IPS-NIHi7 (cell line): ENCODE measurements around the gene ZAP70.

ENCODE experiments used
- DNase-seq: peaks from one replicate; pipeline ENCODE4 v3.0.0; 2012; ENCODE audit warnings: mixed read lengths; ENCODE audit errors: extremely low spot score

The ZAP70 gene

DNA sequence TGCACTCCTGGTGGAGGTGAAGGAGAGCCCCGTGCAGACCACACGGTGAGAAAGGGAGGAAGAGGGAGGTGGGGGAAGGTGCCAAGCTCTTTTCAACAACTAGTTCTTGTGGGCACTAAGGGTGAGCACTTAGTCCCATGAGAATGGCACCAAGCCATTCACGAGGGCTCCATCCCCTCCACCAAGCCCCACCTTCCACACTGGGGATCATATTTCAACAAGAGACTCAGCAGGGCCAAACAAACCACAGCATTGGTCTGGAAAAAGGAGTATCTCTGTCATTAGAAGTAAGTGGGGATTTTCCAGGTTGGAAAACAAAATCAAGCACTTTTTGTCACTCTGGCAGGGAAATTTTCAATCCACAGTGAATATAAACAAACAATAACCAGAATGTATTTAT is 38.4 kb downstream of the ZAP70 start:
- DNase-seq: no peak

DNA sequence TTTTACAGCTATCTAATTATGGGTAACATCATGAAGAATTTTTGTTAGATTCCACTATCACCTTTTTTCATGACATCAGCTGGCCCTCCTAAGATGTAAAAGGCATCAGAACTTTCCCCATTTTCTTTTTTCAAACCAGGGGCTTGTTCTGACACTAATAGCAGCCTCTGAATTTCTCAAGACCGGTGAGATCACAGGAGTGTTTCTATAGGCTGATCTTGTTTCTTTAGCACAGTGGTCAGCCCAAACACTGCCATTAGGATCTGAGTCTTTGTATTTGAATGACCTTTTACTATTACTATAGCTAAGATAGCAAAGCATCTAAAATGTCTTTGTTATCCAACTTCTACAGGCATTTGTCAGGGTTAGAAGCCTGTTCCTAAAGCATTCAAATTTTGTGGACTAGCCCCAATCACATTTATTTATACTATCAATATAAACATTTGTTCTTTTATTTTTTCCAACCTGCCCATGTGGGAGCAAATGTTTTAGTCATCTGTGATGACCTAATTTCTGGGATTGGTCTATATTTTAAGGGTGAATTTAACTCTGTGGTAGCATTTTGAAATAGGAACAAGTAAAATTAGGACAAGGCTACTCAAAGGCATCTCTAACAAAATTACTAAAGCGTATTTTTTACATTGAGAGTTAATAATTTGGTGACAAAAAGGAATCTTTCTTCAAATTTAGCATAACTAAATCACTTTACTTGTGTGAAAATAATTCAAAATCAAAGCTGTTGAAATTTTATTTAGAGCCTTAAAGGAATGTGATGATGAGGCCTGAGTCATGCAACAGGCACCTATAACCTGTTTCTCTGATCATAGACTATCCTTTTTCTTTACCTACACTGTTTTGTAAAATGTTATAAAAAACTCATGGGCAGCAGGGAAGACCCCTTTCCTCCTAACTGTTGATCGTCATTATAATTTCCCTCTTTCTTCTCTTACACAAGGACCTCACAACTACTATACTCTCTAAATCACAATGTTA is 39.3 kb downstream of the ZAP70 start:
- no peak for DNase-seq

DNA sequence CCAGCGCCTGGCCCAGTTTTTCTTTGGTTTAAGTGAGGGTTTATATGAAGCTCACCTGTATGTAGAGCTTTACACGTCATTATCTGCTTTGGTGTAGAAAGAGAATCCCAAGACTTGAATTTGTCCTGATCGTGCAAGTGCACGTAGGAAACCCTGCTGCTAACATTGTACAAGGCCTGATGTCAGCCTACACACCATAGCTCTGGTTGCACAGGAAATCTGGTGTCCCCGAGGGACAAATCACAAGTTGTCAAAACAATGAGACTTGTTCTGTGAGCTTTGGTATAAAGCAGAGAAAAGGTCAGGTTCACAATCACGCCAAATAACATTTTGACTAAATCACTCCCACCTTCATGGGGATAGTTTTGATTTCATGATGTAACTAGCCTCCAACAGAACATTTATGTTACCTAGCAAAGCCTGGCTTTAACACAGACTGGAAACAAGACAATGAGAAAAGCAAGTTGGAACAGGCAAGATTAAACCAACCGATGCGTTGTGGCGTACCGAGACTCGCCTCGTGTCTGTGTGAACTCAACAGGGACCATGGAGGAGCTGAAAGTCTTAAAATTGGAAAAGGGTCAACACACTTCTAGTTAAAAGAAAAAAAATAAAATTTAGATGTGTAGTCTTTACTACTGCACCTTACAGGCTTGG is 41.4 kb downstream of the ZAP70 start:
- no peak for DNase-seq

DNA sequence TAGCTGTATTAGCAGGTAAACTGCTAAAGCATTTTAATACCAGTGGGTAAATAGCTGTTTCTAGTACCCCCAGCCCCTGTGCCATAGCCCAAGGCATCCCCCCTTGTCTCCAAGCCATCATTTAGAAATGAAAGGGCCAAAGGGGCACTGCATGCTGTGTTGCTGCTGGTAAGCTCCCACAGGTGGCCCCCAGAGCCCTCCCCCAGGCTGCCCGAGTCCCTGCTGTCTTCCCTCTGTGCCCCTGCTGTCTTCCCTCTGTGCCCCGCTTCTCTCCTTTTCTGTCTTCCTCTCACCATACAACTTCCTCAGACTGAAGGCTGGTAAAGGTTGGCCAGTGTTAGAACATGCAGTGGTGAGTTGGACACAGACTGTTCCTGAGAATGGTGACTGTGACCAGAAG is 42.1 kb downstream of the ZAP70 start:
- no peak for DNase-seq

DNA sequence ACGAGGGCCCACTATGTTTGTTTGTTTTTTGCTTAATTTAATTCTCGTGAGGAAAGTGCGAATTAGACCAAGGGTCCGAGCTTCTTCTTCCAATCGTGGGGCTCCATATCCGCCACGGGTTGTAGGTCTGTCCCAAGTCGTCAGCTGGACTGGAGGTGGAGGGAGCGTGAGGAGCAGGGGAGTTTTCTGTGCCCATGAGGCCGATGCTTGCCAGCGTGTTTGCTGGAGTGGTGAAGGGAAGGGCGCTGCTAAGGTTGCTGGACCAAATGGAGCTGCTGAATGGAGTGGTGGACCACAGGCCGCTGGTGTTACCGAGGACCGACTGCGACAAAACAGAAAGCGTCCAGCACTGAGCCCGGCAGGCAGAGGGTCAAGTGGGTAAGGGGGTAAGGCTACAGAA is 43.7 kb downstream of the ZAP70 start:
- DNase-seq: no peak

DNA sequence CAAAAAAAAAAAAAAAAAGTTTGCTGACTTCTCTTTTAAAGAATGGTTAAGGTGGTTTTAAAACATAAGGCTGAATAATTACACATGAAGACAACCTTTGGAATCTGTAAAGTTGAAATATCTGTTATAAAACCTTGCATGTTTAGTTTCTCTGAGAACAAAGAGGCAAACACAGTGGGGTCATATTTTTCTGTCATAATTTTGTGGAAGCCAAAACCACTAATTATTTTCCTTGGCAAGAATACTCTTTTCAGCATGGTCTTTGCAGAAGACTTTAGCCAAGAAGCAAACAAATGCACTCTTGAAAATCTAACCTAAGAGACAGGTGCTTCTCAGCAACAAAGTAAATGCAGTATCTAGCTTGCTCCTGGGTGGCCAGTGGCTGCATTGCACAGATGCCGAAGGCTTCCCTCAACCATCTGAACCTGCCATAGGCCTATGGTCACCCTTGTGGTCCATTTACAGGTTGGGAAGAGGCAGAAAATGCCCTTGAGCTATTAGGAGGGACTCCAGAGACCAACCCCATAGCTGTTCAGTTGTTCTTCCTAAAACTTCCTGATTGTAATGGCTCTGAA is 44.8 kb downstream of the ZAP70 start:
- DNase-seq: no peak

DNA sequence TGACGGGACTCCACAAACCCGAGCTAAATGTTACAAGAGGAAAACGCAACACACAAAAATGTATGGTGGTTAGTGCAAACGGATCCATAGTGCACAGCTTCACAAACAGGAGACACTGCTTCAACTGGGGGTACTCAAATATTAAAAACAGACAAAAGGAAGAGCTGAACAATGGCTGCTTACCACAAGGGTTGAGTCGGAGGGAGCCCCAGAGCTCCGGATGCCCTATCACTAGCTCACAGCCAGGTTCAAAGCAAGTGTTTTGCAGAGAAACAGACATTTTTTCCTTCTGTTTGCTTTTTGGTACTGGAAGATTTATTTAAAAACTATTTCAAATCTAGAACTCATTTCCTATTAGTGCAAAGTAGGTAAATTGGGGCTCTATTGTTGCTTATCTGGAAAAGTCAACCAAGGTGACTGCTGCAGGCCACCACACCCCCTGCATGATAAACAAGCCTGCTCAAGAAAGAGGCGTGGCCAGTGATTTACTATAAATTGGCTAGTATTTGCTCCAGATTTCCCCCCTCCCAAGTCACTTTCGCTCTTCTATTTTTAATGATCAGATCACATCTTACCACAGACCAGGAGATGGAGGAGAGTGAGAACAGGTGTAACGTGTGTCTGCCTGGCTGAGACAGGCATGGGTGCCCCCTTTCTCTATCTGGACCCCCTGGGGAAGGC is 46.5 kb downstream of the ZAP70 start:
- no peak for DNase-seq

DNA sequence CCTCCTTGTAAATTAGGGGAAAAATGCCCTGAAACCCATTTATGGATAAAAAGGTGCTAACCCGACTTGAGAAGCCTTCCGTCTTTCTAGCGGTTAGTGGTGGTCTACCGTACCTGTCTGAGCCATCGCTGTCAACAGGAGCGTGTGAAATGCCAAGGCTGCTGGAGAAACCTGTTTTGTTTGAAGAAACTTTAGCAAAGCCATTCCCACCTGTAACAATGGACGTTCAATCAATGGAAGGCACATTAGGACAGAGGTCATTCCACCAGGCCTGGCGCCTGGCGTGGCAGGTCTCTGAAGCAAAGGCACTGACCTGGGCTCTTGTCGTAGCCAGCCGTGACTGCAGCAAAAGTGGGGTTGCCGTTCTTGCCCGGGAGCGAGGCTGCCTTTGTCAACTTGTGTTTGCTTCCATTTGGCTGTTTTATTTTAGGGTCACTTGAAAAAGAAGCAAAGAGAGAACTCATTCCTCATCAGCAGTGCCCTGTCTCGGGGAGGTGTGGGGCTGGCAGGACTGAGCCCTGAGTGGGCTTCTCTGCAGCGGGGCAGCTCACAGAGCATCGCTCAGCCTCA is 47.2 kb downstream of the ZAP70 start:
- no peak for DNase-seq

DNA sequence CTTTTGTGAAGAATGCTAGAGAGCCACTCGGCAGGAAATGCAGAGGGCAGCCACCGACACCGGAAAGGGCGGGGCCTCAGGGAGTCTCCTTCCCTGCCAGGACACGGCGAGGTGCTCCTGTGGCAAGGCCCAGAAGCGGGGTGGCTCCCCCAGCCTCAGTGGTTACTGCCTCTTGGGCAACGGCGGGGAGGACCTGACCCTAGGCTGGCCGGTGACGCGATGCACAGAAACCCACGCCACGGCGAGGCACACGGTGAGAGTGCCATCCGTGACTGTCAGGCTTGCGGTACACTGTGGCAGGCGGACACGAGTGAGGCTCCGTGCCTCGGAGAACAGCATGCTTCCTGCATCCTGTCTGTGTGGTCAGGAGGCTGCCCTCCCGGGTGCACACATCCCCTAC is 47.8 kb downstream of the ZAP70 start:
- no peak for DNase-seq

DNA sequence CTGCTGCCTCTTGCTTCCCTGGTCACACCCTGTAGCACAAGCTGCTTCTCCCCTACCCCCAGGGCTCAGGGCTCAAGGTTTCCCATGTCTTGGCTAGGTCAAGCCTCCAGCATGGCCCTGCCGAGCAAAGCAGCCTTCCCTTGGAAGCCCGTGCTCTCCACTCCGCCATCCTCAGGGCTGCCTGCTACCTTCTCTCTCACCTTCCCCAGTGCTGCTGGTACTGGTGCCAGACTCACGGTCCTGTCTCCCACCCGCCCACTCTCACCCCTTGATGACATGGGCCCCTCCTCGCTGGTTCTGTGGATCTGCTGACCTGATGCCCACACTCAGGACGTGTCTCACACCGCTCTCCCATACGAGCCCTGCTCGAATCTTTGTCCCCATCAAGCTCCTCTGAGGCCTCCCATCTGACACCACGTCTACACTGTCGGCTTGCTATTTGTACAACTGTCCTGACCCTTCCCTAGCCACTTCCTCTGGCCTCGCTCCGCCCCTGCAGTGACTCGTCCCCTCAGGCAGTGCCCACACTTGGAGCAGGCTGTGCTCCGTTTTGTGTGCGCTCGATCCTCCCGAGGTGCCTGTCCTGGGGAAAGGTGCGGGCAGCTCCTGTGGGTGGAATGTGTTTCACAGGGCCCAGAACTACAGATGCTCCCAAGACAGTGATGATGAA is 49.9 kb downstream of the ZAP70 start:
- DNase-seq: no peak

DNA sequence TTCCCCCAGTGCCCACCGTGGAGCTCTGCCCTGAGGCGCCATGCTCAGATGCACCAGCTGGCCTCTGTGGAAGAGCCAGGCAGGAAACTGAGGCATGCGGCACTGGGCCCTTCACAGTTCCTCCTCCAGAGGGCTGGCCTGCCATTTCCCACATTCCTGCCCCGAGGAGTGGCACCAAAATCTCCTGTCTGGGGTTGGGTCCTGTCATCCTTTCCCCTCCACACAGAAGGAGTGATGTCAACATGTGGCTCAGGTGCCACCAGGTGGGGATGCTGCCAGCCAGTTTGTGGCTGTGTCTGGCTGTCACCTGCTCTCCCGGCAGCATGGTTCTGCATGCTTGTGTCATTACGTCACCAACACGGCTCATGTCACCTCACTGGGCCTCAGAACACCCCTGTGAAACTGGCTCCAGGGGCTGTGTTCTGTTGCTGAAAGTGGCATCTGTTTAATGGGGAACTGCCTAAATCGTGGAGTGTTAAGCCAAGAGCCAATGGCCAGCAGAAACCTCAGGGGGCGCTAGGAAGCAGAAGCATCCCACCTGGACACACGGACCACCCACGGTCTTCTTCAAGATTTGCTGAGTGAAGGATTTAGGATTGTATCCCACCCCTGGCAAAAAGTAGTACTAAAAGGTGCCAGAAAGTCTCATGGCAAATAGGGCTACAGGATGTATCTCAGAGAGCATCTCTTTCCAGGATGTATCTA is 51.3 kb downstream of the ZAP70 start:
- no peak for DNase-seq

DNA sequence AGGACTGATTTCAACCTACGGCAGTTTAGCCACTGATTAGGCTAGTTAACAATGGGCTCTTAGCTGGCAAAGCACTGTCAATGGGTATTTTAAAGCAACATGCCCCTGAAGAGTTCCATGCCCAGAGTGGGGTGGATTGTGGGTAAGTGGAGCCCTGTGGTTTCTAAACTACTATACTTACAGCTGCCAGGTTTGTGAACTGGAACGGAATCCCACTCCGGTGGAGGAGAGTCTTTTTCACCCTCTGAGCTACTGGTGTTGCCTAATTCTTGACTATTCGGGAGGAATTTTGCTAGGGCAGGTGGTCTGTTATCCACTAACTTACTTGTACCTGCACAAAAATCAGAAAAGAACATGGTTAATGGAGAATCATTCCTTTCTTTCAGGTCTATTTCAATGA is 52.6 kb downstream of the ZAP70 start:
- DNase-seq: no peak

DNA sequence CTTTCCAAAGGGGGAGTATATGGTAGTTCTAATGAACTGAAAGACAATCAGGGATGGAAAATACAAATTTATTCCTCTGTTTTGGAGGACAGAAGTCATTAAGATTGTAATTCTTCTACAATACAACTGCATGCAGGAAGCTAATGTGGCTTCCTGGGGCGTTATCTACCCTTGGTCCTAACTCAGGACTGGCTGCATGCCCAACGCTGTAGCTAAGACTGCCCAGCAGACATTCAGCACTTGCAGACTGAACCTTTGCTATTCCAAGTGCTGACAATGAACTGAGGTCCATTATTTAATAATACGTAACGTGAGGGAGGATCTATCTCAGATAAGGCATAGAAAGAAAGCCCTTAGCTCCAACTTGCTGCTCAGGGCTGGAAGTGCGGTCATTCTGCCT is 53.2 kb downstream of the ZAP70 start:
- DNase-seq: no peak

DNA sequence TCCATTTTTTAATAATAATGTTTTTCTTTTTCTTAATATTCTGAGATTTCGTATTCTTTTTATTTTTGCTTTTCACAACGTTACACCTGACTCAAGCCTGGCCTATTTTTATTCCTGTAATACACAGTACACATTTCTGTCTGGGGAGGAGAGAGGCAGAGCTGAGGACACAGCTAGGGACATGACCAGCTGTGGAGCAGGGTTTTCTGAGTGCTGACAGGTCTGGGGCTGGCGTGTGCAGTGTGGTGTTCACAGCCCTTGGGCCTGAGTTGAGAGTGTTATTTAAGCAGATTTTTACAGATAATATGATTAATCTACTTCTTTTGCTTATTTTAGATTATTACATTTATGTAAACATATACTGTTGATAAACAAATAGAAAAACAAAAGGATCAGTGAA is 55.9 kb downstream of the ZAP70 start:
- DNase-seq: no peak

DNA sequence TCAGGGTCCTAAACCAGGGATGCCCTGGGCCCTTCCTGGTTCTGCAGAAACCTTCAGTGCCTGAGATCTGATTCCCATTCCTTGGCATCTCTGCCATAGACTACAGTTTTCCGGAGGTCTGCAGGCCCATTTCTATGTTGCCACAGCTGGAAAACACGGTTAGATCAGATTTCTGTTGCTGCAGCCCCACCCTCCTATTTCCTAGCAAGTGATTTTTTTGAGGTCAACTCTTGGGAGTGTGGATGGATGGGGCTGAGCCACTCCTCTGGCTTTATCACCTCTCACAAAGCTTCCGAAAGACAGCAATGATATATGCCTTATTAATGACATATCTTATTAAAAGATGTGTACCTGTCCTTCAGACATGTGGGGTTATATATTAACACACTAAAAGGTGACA is 56.3 kb downstream of the ZAP70 start:
- no peak for DNase-seq

DNA sequence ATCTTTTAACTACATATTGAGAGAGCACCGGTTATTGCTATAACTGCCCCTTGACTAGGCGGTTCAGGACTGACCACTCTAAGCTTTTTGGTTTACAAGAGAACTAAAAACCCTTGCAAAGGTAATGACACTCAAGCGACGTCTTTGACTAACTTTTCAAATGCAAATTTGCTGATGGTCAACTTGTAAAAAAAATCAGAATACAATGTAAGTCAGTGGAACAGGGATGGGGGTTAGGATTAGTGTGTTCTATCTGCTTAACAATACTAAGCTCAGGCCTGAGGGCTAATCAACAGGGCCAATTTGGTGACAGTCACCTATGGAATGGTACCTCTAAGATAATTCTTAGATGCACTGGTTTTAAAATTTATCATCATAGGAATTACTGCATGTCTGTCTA is 57.1 kb downstream of the ZAP70 start:
- DNase-seq: no peak

DNA sequence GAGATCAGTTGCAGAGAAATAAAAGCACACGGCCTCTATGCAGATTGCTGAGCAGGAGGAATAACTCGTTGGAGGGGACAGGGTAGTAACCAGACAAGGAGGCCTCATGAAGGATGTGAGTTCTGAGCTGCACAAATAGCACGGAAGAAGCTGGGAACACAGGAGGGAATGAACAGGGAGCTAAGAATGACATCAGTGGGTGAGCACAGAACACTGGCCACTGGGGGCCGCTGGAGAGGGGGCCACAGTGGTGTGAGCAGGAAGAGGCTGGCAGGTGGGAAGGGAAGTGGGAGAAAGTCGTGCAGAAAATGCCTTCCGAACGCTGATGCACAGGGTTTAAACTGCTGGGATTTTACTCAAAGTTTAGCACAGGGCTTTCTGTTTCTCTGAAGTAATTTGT is 61.0 kb downstream of the ZAP70 start:
- no peak for DNase-seq

DNA sequence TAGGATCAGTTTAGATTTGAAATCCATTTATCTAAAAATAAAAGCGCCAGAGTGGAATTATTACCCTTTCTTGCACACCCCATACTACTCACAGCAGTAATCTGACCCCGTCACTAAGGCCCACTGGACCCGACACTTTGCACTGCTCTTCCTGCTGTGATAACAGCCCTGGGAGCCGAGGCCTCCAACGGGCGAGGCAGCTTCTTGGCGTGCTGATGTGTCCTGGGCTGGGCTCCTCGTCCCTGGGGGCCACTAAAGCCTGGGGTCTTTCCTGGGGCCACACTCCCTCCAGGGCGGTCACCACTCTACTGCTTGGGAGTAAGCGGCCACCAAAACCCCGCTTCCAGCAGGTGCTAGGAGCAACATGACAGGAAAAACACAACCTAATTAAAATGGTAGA is 61.7 kb downstream of the ZAP70 start:
- no peak for DNase-seq

DNA sequence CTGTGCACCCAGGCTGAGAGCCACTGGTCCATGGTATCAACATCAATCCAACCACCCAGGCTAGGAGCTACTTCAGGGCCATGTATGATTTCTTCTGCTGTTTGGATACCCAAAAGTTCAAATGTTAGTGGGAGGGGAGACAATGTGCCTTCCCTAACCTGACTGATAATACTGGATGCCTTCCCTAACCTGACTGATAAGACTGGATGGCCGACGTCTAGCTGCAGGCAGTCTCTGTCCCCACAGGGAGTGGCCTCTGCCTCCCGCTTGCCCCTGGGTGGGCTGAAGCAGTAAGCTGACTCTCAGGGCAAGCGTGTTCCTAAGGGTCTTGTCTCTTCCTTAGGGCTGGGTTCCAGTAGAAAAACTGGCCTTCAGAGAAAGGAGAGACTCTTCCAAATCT is 65.8 kb downstream of the ZAP70 start:
- peak; percentile 11 for DNase-seq

DNA sequence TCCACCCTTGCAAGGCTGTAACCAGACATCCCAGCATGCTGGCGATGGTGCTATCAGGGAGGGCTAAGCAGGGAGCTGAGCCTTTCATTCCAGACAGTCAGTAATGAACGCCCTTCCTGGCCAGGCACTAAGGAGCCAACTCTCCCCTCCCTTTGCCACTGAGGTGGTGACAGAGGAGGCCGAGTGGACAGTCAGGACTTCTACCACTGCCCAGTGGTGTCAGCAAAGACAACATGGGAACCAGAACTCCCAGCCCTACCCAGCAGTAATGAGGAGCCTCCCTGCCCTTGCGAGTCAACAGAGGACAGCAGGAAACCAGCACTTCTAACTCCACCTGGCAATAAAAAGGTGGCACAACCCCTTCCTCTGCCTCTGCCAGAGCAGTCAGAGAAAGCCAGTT is 68.6 kb downstream of the ZAP70 start:
- DNase-seq: peak; percentile 13

DNA sequence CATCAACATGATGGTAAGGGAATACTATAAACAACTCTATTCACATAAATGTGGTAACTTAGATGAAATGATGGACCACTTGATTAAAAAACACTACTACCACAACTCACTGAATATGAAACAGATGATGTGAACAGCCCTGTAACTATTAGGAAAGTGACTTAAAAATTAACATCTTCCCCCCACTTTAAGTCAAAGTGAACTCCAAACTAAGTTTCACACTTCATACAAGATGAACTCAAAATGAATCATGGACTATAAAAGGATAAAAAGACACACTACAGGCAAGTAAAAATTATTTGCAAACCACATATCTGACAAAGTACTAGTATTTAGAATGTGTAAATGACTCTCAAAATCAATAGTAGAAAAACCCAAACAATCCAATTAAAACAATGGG is 71.6 kb downstream of the ZAP70 start:
- DNase-seq: no peak
